H9 (cell line): ENCODE data around the gene MARK4. TPM values are rescaled to one million over a fixed set of nuclear protein-coding genes. Genes with fewer than 3 reads are reported as not detected.

Experiments
- DNase-seq: peaks from one replicate; pipeline ENCODE4 v3.0.0-alpha.2; 2017
- H2AFZ ChIP-seq: one replicate; pipeline ENCODE4 v1.6.1; 2013; ENCODE audit warnings: mild to moderate bottlenecking, low read length, control low read depth, moderate library complexity
- H2AK5ac ChIP-seq: 2 replicates; pipeline ENCODE4 v1.6.1; 2013; ENCODE audit warnings: low read length, control low read depth, mixed read lengths; ENCODE audit not compliant: insufficient read length
- H2BK120ac ChIP-seq: one replicate; pipeline ENCODE4 v1.6.1; 2013; ENCODE audit warnings: low read depth, mild to moderate bottlenecking, low read length, control low read depth, inconsistent platforms; ENCODE audit not compliant: poor library complexity, severe bottlenecking
- H2BK12ac ChIP-seq: 2 replicates; pipeline ENCODE4 v1.6.1; 2013; ENCODE audit warnings: low read length, control low read depth, mixed read lengths, low read depth; ENCODE audit not compliant: insufficient read length
- H2BK15ac ChIP-seq: 2 replicates; pipeline ENCODE4 v1.6.1; 2013; ENCODE audit warnings: low read depth, low read length, control low read depth
- H2BK20ac ChIP-seq: one replicate; pipeline ENCODE4 v1.6.1; 2013; ENCODE audit warnings: low read depth, mild to moderate bottlenecking, low read length, control low read depth, inconsistent platforms; ENCODE audit not compliant: poor library complexity, severe bottlenecking
- H2BK5ac ChIP-seq: 2 replicates; pipeline ENCODE4 v1.6.1; 2013; ENCODE audit warnings: low read length, control low read depth, mixed read lengths; ENCODE audit not compliant: insufficient read length
- H3K14ac ChIP-seq: 2 replicates; pipeline ENCODE4 v1.6.1; 2013; ENCODE audit warnings: low read length, control low read depth; ENCODE audit not compliant: insufficient read depth
- H3K18ac ChIP-seq: 2 replicates; pipeline ENCODE4 v1.6.1; 2013; ENCODE audit warnings: low read depth, mild to moderate bottlenecking, mixed read lengths, low read length, control low read depth; ENCODE audit not compliant: insufficient read length
- H3K23ac ChIP-seq: 2 replicates; pipeline ENCODE4 v1.6.1; 2013; ENCODE audit warnings: low read length, control low read depth, mixed read lengths, low read depth; ENCODE audit not compliant: insufficient read length
- H3K23me2 ChIP-seq: 2 replicates; pipeline ENCODE4 v1.6.1; 2013; ENCODE audit warnings: low read depth, mild to moderate bottlenecking, mixed read lengths, low read length, control low read depth; ENCODE audit not compliant: insufficient read length, poor library complexity, severe bottlenecking
- H3K27ac ChIP-seq: 2 replicates; pipeline ENCODE4 v1.5.1; 2013; ENCODE audit warnings: low read length, control low read depth, mixed read lengths, low read depth; ENCODE audit not compliant: insufficient read length
- H3K27me3 ChIP-seq: 2 replicates; pipeline ENCODE4 v1.6.1; 2013; ENCODE audit warnings: low read length, control low read depth, inconsistent platforms; ENCODE audit not compliant: insufficient read depth
- H3K4ac ChIP-seq: 2 replicates; pipeline ENCODE4 v1.6.1; 2013; ENCODE audit warnings: low read depth, mild to moderate bottlenecking, control low read depth, inconsistent platforms, low read length, moderate library complexity
- H3K4me1 ChIP-seq: 2 replicates; pipeline ENCODE4 v1.6.1; 2013; ENCODE audit warnings: low read length, control low read depth, inconsistent platforms; ENCODE audit not compliant: insufficient read depth
- H3K4me2 ChIP-seq: 2 replicates; pipeline ENCODE4 v1.6.1; 2013; ENCODE audit warnings: low read length, control low read depth, mixed read lengths; ENCODE audit not compliant: insufficient read length, insufficient read depth
- H3K56ac ChIP-seq: 2 replicates; pipeline ENCODE4 v1.6.1; 2013; ENCODE audit warnings: low read depth, mild to moderate bottlenecking, mixed read lengths, low read length, control low read depth; ENCODE audit not compliant: insufficient read length
- H3K79me1 ChIP-seq: 2 replicates; pipeline ENCODE4 v1.6.1; 2013; ENCODE audit warnings: low read depth, mild to moderate bottlenecking, moderate library complexity, low read length, control low read depth, inconsistent platforms; ENCODE audit not compliant: insufficient read depth, poor library complexity, severe bottlenecking
- H3K79me2 ChIP-seq: 2 replicates; pipeline ENCODE4 v1.6.1; 2013; ENCODE audit warnings: low read length, control low read depth, inconsistent platforms; ENCODE audit not compliant: insufficient read depth
- H3K9ac ChIP-seq: 2 replicates; pipeline ENCODE4 v1.6.1; 2013; ENCODE audit warnings: low read length, control low read depth, mixed read lengths; ENCODE audit not compliant: insufficient read length; ENCODE audit errors: extremely low read depth
- H3K9me3 ChIP-seq: one replicate; pipeline ENCODE4 v1.6.1; 2013; ENCODE audit warnings: low read depth, low read length, inconsistent platforms; ENCODE audit not compliant: control insufficient read depth
- H3T11ph ChIP-seq: one replicate; pipeline ENCODE4 v1.6.1; 2013; ENCODE audit warnings: mild to moderate bottlenecking, low read length, control low read depth, inconsistent platforms
- H4K20me1 ChIP-seq: one replicate; pipeline ENCODE4 v1.6.1; 2013; ENCODE audit not compliant: control insufficient read depth, insufficient read length, insufficient read depth
- H4K5ac ChIP-seq: 2 replicates; pipeline ENCODE4 v1.6.1; 2013; ENCODE audit warnings: low read depth, mild to moderate bottlenecking, mixed read lengths, low read length, control low read depth; ENCODE audit not compliant: insufficient read length
- H4K8ac ChIP-seq: replicated peaks from 2 replicates; pipeline ENCODE4 v1.6.1; 2013; ENCODE audit warnings: low read length, control low read depth, mixed read lengths, low read depth; ENCODE audit not compliant: insufficient read length
- H4K91ac ChIP-seq: 2 replicates; pipeline ENCODE4 v1.6.1; 2013; ENCODE audit warnings: low read depth, mild to moderate bottlenecking, moderate library complexity, mixed read lengths, low read length, control low read depth; ENCODE audit not compliant: insufficient read length
- H3K27ac Mint-ChIP-seq, 3 experiments: 2 replicates in 2 of 3; 3 replicates in 1 of 3; pipeline ENCODE4 v1.8.0; 2020 to 2021; ENCODE audit warnings: mixed read lengths in 3 of 3, mild to moderate bottlenecking in 1 of 3, moderate library complexity in 1 of 3
- H3K27me3 Mint-ChIP-seq: 2 replicates; pipeline ENCODE4 v1.8.0; 2021; ENCODE audit warnings: low read depth, mild to moderate bottlenecking, moderate library complexity, mixed read lengths
- H3K36me3 Mint-ChIP-seq, 3 experiments: 2 replicates in 2 of 3; 3 replicates in 1 of 3; pipeline ENCODE4 v1.8.0; 2020 to 2021; ENCODE audit warnings: low read depth in 3 of 3, mixed read lengths in 3 of 3; ENCODE audit not compliant: insufficient read depth in 1 of 3
- H3K4me1 Mint-ChIP-seq, 2 experiments: 2 replicates each; pipeline ENCODE4 v1.8.0; 2020; ENCODE audit warnings: mixed read lengths in 2 of 2
- H3K4me3 Mint-ChIP-seq, 2 experiments: 2 replicates in 1 of 2; 3 replicates in 1 of 2; pipeline ENCODE4 v1.8.0; 2020 to 2021; ENCODE audit warnings: mild to moderate bottlenecking in 2 of 2, mixed read lengths in 2 of 2, moderate library complexity in 1 of 2
- H3K9me3 Mint-ChIP-seq, 2 experiments: 2 replicates in 1 of 2; 3 replicates in 1 of 2; pipeline ENCODE4 v1.8.0; 2020; ENCODE audit warnings: mild to moderate bottlenecking in 2 of 2, mixed read lengths in 2 of 2, moderate library complexity in 1 of 2
- CTCF ChIP-seq: fragments of 200-600 bp; sonication (generic); conservative IDR thresholded peaks from 3 replicates; pipeline ENCODE4 v1.8.0; 2021; ENCODE audit warnings: antibody characterized with exemption, mild to moderate bottlenecking
- WGBS: extraction: QIAGEN DNeasy Blood & Tissue Kit; methylation state at CpG from one replicate; pipeline ENCODE4 v1.1.7; 2013; ENCODE audit warnings: missing lambda C conversion rate, low lambda C conversion rate, mixed read lengths; ENCODE audit not compliant: insufficient read length; ENCODE audit errors: extremely low coverage; 5-methylcytosine and 5-hydroxymethylcytosine counted together
- total RNA-seq: library from RNA; stranded (reverse); gene quantifications from 2 replicates; pipeline ENCODE4 v1.2.1, GENCODE V29; 2021

MARK4 gene
- total RNA-seq, 1 experiment from 2014 or later = 44.7 TPM

DNA sequence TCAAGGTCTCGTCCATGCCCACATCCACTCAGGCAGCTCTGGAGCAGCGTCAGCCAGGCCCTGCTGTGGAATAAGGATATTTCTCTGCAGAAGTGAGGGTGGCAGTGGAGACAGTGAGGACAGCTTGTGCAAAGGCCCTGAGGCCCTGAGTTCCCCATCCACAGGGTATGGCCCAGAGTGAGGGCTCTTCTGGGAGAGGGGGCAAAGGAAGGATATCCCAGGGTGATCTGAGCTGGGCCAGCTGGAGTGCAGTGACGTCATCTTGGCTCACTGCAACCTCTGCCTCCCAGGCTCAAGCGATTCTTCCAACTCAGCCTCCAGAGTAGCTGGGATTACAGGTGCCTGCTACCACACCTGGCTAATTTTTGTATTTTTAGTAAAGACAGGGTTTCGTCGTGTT, 11.5 kb downstream of the MARK4 start:
- no peaks in the 10 kb centered on the region for H3K4me1 Mint-ChIP-seq
- H2AK5ac ChIP-seq = no peak overlapping the region
- no peak overlapping the region for H3K4ac ChIP-seq
- H3K9me3 Mint-ChIP-seq = no peaks in the 10 kb centered on the region
- no peak overlapping the region for H3K18ac ChIP-seq
- peaks cover 0 to 20% (median 13%) of the 10 kb centered on the region in 3 experiments; a peak in 5 of 7 replicates for H3K36me3 Mint-ChIP-seq
- peaks cover 1% of the 10 kb centered on the region for H3K27me3 Mint-ChIP-seq
- no peak overlapping the region for H2BK12ac ChIP-seq
- H3K79me1 ChIP-seq = no peaks in the 10 kb centered on the region
- H3K79me2 ChIP-seq = no peaks in the 10 kb centered on the region
- H3K4me3 Mint-ChIP-seq = no peak overlapping the region
- H3T11ph ChIP-seq = no peak overlapping the region
- no CpG with 5 or more reads among the region's 6 CpGs for WGBS
- no peaks in the 10 kb centered on the region for H3K9me3 ChIP-seq
- no peak overlapping the region for H3K14ac ChIP-seq
- no peak overlapping the region for H2BK20ac ChIP-seq
- no peak overlapping the region for H3K56ac ChIP-seq
- no peak overlapping the region for H2BK15ac ChIP-seq
- no peak overlapping the region for H3K4me2 ChIP-seq
- no peak for DNase-seq
- no peaks in the 10 kb centered on the region for H3K23me2 ChIP-seq
- no peak overlapping the region for H3K23ac ChIP-seq
- no peaks in the 10 kb centered on the region for H3K27me3 ChIP-seq
- H3K27ac Mint-ChIP-seq = no peak overlapping the region
- no peaks in the 10 kb centered on the region for H3K4me1 ChIP-seq
- H2AFZ ChIP-seq = no peak overlapping the region
- H4K91ac ChIP-seq = no peak overlapping the region
- no peak for TF ChIP-seq CTCF
- peaks cover 8% of the 10 kb centered on the region for H4K20me1 ChIP-seq
- H2BK5ac ChIP-seq = no peak overlapping the region
- no peak overlapping the region for H4K5ac ChIP-seq
- no peak overlapping the region for H2BK120ac ChIP-seq
- H4K8ac ChIP-seq = no peak overlapping the region
- no peak overlapping the region for H3K27ac ChIP-seq
- no peak overlapping the region for H3K9ac ChIP-seq
